NCI-H1694 treated with DMSO at 0.1 percent for 48 hours (cell line): ENCODE results near the gene REPIN1.

Source experiments
- DNase-seq: peaks from one replicate; lab custom pipeline; 2025; lab: John Stamatoyannopoulos, UW

REPIN1 gene

DNA sequence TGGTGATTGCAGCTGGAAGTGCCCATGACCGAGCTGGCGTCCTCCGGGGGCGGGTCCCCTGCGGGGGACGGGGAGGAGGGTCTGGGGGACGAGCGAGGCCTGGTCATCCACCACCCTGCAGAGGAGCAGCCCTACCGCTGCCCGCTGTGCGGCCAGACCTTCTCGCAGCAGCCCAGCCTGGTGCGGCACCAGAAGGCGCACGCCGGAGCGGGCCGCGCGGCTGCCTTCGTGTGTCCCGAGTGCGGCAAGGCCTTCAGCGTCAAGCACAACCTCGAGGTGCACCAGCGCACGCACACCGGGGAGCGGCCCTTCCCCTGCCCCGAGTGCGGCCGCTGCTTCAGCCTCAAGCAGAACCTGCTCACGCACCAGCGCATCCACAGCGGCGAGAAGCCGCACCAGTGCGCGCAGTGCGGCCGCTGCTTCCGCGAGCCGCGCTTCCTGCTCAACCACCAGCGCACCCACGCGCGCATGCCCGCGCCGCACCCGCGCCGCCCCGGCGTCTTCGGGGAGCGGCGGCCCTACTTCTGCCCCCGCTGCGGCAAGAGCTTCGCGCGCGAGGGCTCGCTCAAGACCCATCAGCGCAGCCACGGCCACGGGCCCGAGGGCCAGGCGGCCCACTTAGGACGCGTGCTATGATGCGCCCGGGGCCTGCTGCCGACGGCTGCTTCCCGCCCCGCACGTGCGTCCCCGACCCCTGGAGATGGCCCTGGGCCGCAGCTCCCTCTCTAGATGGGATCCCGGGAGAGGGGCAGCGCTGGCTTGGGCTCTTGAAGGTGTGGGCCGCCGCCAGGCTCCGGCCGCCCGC lies 39.2 kb downstream of the REPIN1 start:
- DNase-seq = no peak

DNA sequence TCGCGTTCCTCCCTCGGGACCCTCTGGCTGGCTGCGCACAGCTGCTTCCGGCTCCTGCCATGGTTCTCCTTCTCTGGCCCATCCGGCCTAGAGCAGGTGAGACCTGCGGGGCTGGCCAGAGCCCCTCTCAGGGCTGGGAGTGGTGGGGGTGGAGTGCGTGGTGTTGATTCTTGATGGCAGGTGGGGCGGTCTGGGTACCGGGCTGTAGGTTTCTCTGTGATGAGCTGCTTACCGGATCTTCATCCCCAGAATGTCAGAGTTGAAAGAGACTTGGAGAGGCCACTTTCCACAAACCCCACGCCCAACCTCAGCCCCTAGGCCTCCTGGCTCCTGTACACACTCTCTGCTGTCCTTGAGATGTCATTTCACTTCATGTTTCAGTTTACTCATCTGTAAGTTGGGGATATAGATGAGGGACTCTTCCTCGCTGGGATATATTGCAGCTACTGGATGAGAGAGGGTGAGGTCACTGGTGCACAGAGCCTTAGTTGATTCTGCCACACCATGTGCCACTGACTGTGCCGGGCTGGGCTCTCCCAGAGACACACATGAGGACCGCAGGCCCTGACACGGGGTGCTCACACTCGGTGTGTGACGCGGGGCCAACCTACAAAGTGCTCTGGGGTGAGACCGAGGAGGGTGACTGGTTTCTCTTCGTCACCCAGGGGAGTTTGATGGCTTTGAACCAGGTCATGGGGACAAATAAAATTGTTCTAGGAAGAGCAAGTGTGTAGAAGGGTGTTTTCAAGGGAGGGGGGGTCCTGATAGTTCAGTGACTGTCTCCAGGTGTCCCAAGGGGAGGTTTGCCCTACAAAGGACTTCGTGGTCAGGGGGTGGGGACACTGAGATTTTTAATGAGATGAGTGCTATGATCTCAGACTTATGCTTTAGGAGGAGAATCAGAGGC lies 40.0 kb downstream of the REPIN1 start:
- no peak for DNase-seq

DNA sequence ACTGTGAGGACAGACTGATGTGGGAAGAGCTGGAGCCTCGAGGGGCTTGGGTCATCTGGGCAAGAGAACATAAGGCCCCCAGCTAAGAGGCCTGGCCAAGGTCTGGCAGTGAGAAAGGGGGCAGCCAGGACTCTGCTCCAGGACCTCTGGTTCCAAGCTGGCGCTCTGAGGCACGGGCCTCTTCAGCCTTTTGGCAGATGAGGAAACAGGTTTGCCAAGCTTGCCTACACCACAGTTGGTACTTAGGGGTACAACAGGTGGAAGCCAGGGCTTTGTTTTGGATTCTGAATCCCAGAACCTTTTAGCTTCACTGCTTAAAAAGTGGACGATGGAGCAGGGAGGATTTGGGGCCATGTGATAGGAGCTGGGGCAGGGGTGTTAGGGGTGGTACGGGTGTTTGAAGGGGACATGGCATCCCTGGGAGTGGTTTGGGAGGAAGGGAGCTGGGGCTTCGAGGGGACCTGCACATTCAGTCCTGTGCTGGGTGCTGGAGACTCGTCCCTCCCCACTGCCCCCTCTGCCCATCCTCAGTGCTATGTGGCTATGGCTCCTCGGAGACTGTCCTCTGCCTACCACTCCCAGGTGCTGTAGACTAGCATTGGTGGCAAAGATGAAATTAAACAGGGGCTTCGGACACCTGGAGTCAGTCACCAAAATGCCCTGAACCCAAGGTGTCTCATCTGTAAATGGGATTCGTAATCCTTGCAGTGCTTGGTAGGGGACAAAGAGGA lies 40.8 kb downstream of the REPIN1 start:
- DNase-seq = no peak

DNA sequence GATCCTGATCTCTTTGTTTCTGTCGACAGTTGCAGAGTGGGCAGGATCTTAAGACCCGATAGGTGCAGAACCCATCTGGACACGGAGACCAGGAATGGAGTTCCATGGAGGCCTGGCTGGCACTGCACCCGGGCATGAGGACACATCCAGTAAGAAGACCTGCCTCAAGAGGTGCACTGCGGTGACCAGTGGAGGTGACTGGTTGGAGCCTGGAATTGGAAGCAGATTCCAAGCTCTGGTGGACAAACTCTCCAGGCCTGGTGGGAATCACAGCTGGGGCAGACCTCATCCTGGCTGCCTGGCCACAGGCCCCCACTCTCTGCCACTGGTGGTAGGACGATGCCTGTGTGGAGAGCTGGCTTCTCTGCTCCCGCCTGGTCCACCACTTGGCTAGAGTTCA lies 41.5 kb downstream of the REPIN1 start:
- DNase-seq = no peak

DNA sequence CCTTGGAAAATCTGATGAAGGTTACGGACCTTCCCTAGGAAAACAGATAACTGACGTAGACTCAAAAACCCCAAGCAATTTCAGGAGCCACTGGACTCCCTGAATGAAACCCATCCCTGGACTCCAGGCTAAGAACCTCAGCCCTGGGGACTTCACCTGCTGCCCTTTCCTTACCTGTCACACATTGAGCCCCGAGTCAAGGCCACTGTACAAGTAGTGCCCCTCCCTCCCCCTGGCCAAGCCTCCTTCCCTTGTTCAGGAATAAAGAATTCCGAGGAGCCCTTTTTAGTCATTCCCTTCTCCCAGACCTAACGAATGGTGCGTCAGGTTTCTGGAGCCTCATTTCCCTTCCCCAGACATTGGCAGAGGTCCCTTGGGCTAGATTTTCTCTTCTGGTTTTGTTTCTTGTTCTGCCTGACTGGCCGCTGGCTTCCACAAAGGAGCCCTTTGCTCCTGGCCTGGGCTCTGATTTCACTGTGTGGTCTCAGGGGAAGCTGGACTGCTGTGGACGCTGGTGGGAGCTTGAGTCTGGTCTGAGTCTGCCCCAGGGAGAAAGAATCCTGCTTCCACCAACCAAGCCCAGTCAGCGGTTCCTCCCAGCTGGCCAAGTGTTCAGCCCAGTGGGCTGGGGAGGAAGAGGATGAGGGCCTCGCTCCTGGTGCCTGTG lies 42.2 kb downstream of the REPIN1 start:
- DNase-seq = no peak

DNA sequence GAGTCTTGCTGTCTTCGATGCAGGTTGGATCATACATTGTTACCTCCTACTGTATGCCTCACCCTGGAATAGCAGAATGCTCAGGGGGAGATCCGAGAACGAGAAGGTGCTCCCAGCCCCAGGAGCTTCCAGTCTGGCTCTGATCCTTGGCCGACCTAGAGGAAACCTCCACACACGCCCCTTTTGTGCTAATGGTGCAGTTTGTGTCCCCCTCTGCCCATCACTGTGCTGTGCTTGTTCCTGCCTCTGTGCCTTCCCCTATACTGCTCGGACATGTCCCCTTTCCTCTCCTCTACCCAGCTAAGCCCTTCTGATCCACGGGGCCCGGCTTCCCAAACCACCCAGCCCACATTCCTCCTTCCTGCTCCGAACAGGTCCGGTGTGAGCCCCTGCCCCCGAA lies 43.0 kb downstream of the REPIN1 start:
- DNase-seq = no peak

DNA sequence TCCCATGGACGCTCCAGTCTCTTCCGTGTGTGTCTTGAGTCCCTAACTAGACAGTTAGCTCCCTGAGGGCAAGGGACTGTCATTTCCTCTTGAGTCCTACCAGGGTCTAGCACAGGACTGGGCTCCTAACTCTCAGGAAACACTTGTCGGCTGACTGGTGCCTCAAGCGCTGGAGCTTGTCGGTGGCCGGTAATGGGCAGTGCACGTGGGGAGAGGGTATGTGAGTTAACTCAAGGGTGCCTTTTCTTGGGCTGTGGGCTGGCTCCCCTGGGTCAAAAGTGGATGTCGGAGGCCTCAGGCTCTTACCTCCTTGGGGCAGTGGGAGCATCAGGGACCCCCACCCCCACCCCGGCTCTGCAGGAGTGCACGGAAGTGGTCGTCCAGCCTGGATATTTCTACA lies 43.4 kb downstream of the REPIN1 start:
- no peak for DNase-seq

DNA sequence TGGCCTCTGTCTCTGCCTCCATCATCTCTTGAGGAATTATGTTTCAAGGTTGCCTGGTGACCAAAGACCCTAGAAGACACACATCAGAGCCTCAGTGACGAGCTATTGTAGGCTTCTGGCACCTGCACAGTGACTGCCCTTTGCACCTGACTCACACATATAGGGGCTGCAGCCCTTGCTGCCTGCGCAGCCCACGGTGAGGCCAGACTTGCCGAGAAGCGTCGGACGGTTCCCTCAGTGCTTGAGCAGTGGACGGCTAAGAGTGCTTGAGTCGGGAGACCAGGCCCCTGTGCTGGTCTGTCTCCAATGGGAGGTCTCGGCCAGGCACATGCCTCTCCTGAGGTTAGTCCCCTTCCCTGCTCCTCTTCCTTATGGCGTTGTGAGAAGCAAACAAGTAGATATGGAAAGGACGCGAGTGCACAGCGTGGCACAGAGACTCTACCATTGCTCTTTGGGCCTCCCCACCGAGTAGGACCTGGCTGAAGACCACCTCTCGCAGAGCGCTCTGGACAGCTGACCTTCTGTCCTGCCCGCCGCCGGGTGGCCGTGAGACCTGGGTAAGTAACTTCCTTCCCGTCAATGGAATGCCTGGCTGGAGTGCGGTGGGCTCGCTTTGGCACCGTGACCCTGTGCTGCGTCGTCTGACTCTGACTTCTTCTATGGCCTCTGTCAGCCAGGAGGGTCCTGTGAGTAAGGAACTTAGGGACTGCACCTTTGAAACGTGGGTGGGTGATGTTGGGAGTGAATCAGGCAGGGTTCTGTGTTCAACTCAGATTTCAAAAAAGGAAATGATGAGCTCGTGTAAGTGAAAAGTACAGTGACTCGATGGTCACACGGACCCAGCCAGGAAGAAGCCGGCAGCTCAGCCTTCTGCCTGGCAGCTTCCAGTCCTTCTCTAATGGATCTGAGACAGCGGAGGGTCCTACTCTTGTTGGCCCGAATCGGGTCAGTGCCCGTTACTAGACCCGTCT lies 44.2 kb downstream of the REPIN1 start:
- no peak for DNase-seq

DNA sequence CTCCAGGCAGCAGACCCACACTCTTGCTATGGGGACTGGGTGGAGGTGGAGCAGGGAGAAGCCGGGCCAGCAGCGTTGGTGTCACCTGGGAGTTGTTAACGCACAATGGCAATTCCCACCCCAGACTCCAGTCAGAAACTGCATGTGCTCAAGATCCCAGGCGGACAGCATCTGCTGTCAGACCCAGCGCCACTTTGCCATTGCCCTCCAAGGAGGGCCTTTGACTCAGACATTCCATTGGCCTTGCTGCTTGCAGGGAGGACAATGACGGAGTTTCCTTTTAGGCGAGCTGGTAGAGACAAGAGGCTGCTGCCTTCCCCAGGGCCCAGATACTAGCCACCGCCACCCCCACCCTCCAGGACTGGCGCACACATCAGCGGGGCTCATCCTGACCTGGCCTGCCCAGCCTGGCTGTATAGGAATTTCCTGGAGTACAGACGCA lies 45.0 kb downstream of the REPIN1 start:
- DNase-seq = no peak

DNA sequence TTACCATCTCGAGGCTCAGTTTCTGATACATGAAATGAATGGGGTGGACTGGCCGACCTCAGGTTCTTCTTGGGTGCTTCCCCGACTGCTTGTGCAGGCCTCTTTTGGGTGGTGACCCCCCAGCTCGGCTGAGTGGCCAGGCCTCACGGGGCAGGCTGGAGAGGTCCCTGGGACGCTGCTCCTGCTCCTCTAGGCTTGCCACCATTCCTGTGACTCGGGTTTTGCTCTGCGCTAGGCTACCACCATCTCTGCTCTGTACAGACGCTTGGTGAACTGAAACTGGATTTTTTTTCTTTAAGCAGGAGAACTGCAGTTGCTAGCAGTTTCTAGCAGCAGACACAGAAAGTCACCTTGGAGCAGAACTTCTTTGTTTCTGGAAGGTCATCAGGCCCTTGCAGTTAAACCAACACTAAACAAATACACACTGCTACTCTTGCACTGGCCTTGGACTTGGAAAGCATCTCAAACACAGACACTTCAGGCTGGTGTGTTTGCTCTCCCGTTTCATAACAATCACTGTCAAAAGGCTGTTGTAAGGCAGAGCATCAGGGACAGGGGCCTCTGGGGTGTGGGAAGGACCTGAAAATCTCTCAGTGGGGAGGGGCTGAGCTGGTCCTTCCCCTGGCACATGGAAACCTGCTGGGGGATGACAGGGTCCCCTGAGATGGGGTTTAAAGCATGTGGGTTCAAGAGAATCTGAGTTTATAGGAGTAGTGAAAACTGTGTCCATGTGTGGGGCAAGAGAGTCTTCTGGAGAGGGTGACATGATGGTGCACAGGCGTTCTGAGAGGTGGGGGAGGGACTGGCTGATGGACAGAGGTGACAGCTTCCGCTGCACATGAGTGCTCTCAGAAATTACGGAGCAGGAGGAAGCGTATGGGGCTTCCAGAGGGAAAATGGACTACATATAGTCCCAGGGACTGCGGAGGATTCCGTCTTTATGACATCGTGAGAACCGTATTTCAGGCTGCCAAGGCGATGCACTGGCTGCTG lies 46.8 kb downstream of the REPIN1 start:
- DNase-seq = no peak

DNA sequence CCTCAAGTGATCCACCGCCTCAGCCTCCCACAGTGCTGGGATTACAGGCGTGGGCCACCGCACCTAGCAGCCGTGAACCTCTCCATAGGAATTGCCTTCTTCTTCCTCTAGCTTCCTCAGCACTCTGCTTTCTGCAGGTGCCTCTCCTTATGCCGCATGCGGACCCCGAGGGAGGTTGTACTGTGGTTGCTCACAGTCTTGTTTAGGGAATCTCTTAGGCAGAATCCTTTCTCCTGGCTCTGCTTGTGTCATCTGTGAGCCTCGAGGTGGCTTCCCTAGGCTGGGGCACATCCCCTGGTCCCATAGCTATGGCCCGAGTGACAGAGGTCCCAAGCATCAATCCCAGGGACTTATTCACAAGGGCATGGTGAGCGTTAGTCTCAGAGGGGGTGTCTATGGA lies 48.6 kb downstream of the REPIN1 start:
- DNase-seq = no peak

DNA sequence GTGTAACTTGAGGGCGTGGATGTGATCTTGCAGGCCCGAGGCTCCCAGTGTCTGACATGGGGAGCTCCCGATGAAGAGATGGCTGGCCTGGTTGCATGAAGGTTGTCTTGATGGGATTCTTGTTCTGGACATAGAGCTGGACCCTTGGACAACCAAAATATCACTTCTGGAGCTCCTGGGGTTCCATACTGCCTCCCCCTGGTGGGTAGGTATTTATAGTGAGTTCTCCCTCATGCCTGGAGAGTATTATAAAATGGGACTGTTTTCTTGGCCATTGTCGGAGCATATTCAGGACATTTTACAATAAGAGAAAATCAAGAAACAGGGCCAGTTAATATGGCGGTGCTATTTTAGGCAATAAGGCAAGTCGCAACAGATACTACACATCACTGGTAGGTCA lies 49.2 kb downstream of the REPIN1 start:
- no peak for DNase-seq

DNA sequence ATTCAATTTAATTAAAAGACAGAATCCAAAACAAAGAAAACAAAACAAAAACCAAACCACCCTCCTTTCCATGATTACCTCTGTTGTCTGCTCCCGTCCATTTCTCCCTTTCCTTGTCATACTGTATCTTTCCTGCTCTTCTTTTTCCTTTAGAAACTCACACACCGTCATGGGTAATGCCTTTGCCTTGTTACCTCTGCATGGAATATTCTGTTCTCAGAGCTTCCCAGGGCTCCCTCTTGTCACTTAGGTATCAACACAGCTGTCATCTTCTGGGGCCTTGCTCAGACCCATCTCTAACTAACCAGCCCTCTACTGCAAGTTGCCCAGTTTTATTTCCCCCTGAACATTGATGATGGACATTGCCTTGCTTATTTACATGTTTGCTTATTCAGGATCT lies 51.6 kb downstream of the REPIN1 start:
- no peak for DNase-seq

DNA sequence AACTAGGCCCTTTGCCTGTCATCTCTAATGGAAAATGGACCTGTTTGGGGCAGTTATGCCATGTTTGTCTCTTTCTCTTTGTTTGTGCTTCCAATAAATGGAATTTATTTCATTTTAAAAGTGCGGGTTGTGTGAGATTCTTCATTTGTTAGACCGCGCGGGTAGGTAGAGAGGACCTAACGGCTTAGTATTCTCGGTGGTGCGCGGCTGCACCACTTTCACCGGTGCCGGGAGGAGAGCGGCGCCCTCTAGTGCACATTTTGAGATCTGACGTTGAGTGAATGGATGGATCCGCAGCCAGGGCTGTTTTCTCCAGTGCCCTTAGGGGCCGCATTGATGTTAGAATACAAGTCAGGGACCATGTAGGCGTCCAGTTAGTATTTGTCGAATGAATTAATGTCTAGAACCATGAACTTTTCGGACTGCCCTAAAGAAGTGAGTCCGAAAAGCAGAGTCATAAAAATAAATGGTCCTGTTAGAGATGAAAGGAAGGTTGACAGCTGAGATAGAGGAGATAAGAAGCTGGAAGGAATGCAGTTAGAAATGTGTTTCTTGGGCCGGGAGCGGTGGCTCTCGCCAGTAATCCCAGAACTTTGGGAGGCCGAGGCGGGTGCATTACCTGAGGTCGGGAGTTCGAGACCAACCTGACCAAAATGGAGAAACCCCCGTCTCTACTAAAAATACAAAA lies 52.5 kb downstream of the REPIN1 start:
- DNase-seq = peak; percentile 79

DNA sequence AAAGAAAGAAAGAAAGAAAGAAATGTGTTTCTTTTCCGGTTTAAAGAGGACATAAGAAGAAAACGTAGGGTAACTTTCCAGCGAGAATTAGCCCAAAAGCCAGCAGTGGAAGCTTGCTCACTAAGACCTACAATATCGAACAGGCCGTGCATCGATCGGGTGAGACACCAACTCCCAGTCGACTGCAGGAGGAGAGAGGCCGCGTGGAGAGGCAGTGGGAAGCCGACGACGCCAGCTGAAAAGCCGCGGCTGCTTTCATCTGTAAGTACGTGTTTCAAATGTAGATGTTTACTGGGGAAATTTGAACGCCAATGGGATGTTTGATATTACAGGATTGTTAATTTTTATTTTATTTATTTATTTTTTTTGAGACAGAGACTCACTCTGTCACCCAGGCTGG lies 53.2 kb downstream of the REPIN1 start:
- DNase-seq = no peak
